ENCODE measurements around the gene PCLO. TPM values are rescaled to one million over a fixed set of nuclear protein-coding genes. Genes with fewer than 3 reads are reported as not detected.

PCLO gene
- total RNA-seq, 1 donor from 2014 or later = 10.8 TPM

DNA sequence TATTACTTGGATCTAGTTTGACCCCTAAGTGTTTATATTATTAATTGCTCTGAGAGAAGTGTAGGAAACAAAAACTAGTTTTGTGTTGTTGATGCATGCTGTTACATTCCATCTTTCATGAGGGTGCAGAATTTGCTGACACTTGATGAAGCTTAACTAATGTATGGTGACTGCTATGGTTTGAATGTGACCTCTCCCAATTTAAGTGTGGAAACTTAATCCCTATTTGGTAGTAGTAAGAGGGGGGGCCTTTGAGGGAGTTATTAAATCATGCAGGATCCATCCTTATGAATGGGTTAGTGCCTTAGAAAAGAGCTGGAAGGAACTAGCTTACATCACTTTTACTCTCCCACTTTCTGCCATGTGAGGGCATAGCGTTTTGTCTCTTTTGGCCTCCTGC, 142.5 kb downstream of the PCLO start:
- TF ChIP-seq POLR2A (IDR thresholded peaks at IDR 0.05) (no peak), POLR2AphosphoS5 (IDR thresholded peaks at IDR 0.05; ENCODE audit: insufficient read depth in 1 of 2, low read depth in 1 of 2) (no peak)
- TF ChIP-seq, protein P1, sequence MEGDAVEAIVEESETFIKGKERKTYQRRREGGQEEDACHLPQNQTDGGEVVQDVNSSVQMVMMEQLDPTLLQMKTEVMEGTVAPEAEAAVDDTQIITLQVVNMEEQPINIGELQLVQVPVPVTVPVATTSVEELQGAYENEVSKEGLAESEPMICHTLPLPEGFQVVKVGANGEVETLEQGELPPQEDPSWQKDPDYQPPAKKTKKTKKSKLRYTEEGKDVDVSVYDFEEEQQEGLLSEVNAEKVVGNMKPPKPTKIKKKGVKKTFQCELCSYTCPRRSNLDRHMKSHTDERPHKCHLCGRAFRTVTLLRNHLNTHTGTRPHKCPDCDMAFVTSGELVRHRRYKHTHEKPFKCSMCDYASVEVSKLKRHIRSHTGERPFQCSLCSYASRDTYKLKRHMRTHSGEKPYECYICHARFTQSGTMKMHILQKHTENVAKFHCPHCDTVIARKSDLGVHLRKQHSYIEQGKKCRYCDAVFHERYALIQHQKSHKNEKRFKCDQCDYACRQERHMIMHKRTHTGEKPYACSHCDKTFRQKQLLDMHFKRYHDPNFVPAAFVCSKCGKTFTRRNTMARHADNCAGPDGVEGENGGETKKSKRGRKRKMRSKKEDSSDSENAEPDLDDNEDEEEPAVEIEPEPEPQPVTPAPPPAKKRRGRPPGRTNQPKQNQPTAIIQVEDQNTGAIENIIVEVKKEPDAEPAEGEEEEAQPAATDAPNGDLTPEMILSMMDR (IDR thresholded peaks at IDR 0.05) = no peak
- Histone ChIP-seq H3K36me3 (no peaks in the 10 kb centered on the region), H3K9me3 (no peaks in the 10 kb centered on the region), H3K4me3 (no peak overlapping the region), H3K4me1 (no peaks in the 10 kb centered on the region), H3K27ac (no peak overlapping the region), H3K27me3 (no peaks in the 10 kb centered on the region)
- no peak for DNase-seq (ENCODE audit: extremely low spot score in 2 of 2)
- intact Hi-C loops (cut with DNase I) = no loop called here

GRCh38 chr7:83015916-83016315, 146.8 kb downstream of the PCLO start:
- Histone ChIP-seq H3K9me3 (no peaks in the 10 kb centered on the region), H3K36me3 (no peaks in the 10 kb centered on the region), H3K27ac (no peak overlapping the region), H3K4me3 (no peak overlapping the region), H3K27me3 (no peaks in the 10 kb centered on the region), H3K4me1 (no peaks in the 10 kb centered on the region)
- intact Hi-C loops (cut with DNase I) = no loop called here
- DNase-seq (ENCODE audit: extremely low spot score in 2 of 2) = no peak
- TF ChIP-seq POLR2A (IDR thresholded peaks at IDR 0.05) = no peak

GRCh38 chr7:83014546-83014945, 148.1 kb downstream of the PCLO start:
- H3K4me3 ChIP-seq = no peak overlapping the region
- TF ChIP-seq, protein P1 (IDR thresholded peaks at IDR 0.05) = no peak
- no peak for DNase-seq (ENCODE audit: extremely low spot score in 2 of 2)
- H3K27ac ChIP-seq = no peak overlapping the region
- H3K9me3 ChIP-seq = no peaks in the 10 kb centered on the region
- intact Hi-C loops (cut with DNase I) = no loop called here
- no peaks in the 10 kb centered on the region for H3K27me3 ChIP-seq
- H3K36me3 ChIP-seq = no peaks in the 10 kb centered on the region
- no peaks in the 10 kb centered on the region for H3K4me1 ChIP-seq

GRCh38 chr7:83011954-83012353, 150.7 kb downstream of the PCLO start:
- intact Hi-C loops (cut with DNase I) = no loop called here
- no peak for DNase-seq (ENCODE audit: extremely low spot score in 2 of 2)
- no peak for TF ChIP-seq POLR2A (IDR thresholded peaks at IDR 0.05)
- TF ChIP-seq POLR2AphosphoS5 (IDR thresholded peaks at IDR 0.05; ENCODE audit: insufficient read depth in 1 of 2, low read depth in 1 of 2) = no peak
- TF ChIP-seq, protein P1 (IDR thresholded peaks at IDR 0.05) = no peak

GRCh38 chr7:83005410-83005809, 157.3 kb downstream of the PCLO start:
- TF ChIP-seq POLR2A (IDR thresholded peaks at IDR 0.05) = no peak
- TF ChIP-seq POLR2AphosphoS5 (IDR thresholded peaks at IDR 0.05; ENCODE audit: insufficient read depth in 1 of 2, low read depth in 1 of 2) = no peak
- TF ChIP-seq, protein P1 (IDR thresholded peaks at IDR 0.05) = no peak
- no peaks in the 10 kb centered on the region for H3K9me3 ChIP-seq
- H3K27ac ChIP-seq = no peak overlapping the region
- H3K4me3 ChIP-seq = no peak overlapping the region
- intact Hi-C loops (cut with DNase I) = no loop called here
- H3K4me1 ChIP-seq = no peaks in the 10 kb centered on the region
- no peaks in the 10 kb centered on the region for H3K36me3 ChIP-seq
- DNase-seq (ENCODE audit: extremely low spot score in 2 of 2) = no peak
- H3K27me3 ChIP-seq = no peaks in the 10 kb centered on the region

More at GRCh38 chr7:83011954-83012353, 150.7 kb downstream of the PCLO start:
- no peaks in the 10 kb centered on the region for H3K27me3 ChIP-seq
- H3K4me3 ChIP-seq = no peak overlapping the region
- no peak overlapping the region for H3K27ac ChIP-seq
- H3K9me3 ChIP-seq = no peaks in the 10 kb centered on the region
- no peaks in the 10 kb centered on the region for H3K36me3 ChIP-seq
- no peaks in the 10 kb centered on the region for H3K4me1 ChIP-seq

Data from vagina (tissue), 2 donors.